ENCODE measurements around the gene ANKRD13A. TPM values are rescaled to one million over a fixed set of nuclear protein-coding genes. Genes with fewer than 3 reads are reported as not detected.
A peak's percentile ranks its signal among the peaks of the same experiment; 100 is the strongest.

Gene ANKRD13A
- total and polyA plus RNA-seq, 2 of the 13 experiments (the other 11 are each of a cell fraction or from before 2014, with no cell fraction given): 34.1 to 41.6 TPM

GRCh38 chr12:109999649-109999971, 380 bp downstream of the ANKRD13A start (continued):
- TF ChIP-seq ZBTB40 (IDR thresholded peaks at IDR 0.05): no peak
- TF ChIP-seq ZBTB40 (CRISPR knock-in tag; IDR thresholded peaks at IDR 0.05): no peak
- TF ChIP-seq SOX5 (CRISPR knock-in tag; IDR thresholded peaks at IDR 0.05; ENCODE audit: borderline replicate concordance): no peak
- no peak for TF ChIP-seq HIVEP1 (CRISPR knock-in tag; IDR thresholded peaks at IDR 0.05)
- TF ChIP-seq ZFX (CRISPR knock-in tag; IDR thresholded peaks at IDR 0.05; ENCODE audit: low read depth): peak; percentile 25; the same call in 1 of the 2 replicates
- TF ChIP-seq TGIF2 (CRISPR knock-in tag; IDR thresholded peaks at IDR 0.05): no peak

Data from HepG2 (cell line).